GM21529 (cell line): Measurements from ENCODE around the gene TSNAXIP1.
"Not testable (repeated sequence)": the region's sequence is repeated elsewhere in the genome, so short reads cannot be mapped to it uniquely, and the experiment has no call there.

Experiments
- ATAC-seq: cut with Tn5 transposase; IDR thresholded peaks from one replicate; pipeline ENCODE4 v1.9.1; 2021; ENCODE audit not compliant: unreplicated experiment

The TSNAXIP1 gene

DNA sequence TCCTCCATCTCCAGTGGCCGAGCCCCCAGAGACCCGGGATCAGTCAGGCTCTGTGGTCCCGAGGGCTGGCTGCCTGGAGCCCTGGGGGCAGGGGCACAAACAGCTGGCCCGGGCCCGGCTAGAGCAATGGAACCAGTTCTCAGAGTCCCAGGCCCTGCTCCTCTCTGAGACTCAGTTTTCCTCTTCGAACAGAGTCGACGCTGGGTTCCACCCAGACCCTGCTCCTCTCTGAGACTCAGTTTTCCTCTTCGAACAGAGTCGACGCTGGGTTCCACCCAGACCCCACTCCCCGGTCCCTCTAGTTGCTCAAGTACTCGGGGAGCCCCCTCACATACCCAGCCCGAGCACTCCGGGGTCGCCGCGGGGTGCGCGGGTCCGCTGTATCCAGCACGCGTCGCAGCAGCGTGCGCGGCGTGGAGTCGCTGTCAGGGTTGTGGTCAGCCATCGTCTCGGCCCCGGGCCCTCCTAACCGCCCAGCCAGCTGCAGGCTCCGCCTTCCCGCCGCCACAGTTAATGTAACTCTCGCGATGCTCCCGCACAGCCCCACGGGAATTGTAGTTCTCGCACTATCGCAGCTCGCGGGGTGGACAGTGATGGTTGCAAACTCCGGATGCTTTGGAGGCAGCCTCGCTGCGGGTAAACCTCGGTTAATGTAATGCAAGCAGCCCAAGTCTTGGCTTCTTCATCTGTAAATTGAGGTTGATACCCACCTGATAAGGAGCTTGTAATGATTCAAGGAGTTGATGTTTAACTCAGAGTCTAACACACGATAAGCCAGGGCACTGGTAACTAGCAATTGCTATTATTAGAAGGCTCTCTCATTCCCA, 26.9 kb downstream of the TSNAXIP1 start:
- ATAC-seq, result peak; percentile 96

DNA sequence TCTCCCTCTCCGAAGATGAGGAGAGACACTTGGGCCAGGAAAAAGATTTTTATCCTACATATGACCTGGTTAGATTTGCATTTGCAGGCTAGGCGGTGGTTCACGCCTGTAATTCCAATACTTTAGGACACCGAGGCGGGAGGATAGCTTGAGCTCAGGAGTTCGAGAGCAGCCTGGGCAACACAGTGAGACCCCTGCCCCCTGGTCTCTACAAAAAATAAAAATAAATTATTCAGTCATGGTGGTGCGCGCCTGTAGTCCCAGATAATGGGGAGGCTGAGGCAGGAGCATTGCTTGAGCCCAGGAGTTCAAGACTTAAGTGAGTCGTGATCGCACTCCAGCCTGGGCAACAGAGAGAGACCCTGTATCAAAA, 27.5 kb downstream of the TSNAXIP1 start:
- no peak for ATAC-seq

GRCh38 chr16:67837190-67837589, 30.5 kb downstream of the TSNAXIP1 start:
- ATAC-seq, result not testable (repeated sequence)

DNA sequence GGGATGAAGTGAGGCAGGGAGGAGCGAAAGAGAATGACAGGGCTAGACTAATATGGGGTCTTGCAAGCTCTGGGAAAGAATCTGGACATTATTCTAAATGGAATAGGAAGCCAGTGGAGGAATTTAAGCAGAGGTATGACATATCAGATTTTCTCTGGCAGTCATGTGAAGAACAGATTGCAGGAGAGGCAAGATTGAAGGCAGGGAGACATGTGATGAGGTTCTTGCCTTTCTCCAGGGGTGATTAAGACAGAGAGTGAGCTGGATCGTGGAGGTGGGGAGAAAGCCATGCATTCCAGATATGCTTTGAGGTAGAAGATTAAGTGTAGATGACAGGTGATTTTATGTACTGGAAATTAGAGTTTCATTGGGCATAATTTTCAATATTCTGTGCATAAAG, 31.1 kb downstream of the TSNAXIP1 start:
- ATAC-seq, result no peak

DNA sequence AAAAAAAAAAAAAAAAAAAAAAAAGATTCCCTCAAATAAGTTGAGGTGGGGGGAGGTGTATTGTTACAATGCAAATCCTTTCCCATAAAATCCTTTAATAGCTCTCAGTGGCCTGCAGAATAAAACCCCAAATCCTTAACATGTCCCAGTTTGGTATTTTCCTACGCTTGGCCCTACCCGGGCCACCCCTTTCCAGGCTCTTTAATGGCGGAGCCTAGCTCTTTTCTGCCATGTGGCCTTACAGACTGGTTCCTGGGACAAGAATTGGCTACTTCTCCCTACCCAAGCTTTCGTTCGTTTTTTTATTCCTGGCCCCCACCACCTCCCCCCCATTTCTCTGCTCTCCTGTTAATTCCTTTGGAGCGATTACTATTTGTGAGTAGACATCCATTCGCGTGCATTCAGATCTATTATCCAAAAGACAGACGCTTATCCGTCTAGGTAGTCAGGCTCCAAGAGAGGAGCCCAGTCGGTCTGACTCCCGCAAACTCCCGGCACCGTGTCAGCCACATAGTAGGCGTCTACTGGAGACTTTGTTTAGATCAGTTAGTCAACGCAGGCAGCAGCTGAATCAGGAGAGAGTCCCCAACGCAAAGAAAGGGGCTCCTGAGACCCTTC, 34.6 kb downstream of the TSNAXIP1 start:
- ATAC-seq, result no peak

GRCh38 chr16:67841816-67842508, 35.3 kb downstream of the TSNAXIP1 start, which contains the start of gene THAP11:
Gene THAP11, plus strand, starts transcription at chr16:67842320. Its CDS starts 235 bp downstream, at chr16:67842555.
- peak; percentile 45 for ATAC-seq

DNA sequence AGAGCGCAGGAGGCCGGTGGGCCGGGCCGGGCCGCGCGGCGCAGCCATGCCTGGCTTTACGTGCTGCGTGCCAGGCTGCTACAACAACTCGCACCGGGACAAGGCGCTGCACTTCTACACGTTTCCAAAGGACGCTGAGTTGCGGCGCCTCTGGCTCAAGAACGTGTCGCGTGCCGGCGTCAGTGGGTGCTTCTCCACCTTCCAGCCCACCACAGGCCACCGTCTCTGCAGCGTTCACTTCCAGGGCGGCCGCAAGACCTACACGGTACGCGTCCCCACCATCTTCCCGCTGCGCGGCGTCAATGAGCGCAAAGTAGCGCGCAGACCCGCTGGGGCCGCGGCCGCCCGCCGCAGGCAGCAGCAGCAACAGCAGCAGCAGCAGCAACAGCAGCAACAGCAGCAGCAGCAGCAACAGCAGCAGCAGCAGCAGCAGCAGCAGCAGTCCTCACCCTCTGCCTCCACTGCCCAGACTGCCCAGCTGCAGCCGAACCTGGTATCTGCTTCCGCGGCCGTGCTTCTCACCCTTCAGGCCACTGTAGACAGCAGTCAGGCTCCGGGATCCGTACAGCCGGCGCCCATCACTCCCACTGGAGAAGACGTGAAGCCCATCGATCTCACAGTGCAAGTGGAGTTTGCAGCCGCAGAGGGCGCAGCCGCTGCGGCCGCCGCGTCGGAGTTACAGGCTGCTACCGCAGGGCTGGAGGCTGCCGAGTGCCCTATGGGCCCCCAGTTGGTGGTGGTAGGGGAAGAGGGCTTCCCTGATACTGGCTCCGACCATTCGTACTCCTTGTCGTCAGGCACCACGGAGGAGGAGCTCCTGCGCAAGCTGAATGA, 36.0 kb downstream of the TSNAXIP1 start:
- peak; percentile 7 for ATAC-seq

- no peak for ATAC-seq
Observed at GRCh38 chr16:67843343-67843765, 36.7 kb downstream of the TSNAXIP1 start.

DNA sequence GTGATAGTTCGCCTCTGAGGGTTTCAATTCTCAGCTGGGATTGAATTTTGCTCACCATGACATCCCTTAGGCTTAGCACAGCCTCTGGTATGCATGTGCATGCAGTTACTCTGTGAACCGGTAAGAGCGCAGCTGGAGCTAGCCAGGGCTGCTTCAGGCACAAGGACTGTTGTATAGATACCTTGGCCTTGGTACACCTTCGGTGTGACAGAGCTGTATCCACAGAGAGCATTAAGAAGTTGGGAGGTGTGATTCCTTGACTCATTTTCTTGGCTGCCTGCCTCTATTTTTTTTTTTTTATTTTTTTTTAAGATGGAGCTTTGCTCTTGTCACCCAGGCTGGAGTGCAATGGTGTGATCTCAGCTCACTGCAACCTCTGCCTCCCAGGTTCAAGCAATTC, 37.8 kb downstream of the TSNAXIP1 start:
- ATAC-seq, result no peak

DNA sequence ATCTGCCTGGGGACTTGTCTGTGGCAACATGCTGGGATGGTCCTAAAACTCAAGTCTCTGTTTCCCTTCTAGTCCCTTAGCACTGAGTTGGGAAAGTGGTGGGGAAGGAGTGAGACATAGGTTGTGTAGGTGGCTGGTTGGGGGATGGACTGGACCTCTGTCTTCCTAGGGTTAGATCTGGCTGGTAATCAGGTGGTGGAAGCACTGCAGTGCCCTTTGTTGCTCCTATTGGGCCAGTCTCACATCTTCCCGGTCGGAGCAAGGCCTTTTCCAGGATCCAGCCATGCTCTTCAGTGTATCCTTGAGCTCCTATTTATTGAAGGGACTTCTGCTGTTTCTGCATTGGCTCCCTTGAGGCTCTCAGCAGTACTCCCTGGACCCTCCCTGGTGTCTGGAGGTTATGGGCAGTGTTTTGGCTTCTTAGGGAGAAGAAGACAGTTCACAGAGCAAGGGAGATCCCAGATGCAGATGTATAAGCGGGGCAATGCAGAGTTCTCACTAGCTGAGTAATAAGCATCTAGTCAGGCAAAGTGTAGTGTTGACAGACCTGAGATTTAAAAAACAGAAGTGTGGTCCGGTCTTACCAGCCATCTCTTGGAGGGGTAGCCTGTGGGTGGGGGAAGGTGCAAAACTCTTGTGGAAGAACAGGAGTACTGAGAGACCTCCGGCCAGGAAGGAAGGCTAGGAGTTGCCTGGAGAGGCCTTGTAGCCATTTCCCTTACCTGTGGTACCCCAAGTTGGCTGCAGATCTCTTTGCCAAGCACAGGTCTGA, 38.8 kb downstream of the TSNAXIP1 start:
- no peak for ATAC-seq

DNA sequence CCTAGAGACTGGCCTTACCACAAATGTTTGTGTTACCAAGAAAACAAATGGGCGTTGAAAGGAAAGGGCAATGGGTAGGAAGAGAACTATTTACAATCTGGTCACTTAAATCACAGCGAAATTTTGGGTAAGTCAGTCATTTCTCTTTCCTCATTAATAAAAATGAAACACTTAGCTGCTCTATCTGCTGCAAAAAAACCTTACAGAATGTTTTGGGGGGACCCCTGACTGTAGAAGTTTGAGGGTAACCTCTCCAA, 39.3 kb downstream of the TSNAXIP1 start:
- ATAC-seq, result no peak

DNA sequence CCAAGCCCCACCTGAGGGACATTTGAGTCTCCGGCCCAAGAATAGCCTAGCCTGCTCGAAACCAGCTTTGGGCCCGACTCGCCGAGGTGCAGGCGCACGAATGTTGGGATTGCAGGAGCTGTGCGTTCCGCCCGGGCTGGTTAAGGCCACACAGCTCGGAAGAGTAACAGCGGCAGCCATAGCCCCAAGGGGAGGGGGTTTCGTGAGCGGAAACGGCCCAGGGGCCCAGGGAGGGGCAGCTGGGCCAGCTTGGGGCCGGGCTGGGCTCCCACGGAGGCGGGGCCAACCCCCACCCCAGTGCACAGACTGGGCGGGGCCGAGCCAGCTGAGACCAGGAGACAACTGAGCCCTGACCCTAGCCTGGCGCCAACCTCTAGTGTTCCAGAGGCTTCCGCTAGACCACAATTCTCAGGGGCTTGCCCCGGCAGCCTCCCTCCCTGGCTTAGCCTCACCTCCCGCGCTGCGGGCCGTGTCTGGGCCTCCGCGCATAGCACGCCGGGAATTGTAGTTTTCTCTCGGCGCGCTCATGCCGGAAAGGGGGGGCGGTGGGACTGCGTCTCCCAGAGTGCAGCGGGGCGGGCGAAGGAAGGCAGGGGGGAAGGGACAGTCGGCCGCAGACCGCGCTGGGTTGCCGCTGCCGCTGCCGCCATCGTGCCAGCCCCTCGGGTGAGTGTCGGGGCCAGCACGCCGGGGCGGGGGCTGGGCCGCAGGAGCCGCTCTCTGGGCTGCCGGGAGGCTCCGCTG, 39.8 kb downstream of the TSNAXIP1 start, which contains the start of gene NUTF2:
NUTF2 (plus strand) TSS at position 614 of the 744 bp plus-strand sequence. CDS start 18,198 bp downstream, outside the sequence.
- ATAC-seq, result peak; percentile 56

DNA sequence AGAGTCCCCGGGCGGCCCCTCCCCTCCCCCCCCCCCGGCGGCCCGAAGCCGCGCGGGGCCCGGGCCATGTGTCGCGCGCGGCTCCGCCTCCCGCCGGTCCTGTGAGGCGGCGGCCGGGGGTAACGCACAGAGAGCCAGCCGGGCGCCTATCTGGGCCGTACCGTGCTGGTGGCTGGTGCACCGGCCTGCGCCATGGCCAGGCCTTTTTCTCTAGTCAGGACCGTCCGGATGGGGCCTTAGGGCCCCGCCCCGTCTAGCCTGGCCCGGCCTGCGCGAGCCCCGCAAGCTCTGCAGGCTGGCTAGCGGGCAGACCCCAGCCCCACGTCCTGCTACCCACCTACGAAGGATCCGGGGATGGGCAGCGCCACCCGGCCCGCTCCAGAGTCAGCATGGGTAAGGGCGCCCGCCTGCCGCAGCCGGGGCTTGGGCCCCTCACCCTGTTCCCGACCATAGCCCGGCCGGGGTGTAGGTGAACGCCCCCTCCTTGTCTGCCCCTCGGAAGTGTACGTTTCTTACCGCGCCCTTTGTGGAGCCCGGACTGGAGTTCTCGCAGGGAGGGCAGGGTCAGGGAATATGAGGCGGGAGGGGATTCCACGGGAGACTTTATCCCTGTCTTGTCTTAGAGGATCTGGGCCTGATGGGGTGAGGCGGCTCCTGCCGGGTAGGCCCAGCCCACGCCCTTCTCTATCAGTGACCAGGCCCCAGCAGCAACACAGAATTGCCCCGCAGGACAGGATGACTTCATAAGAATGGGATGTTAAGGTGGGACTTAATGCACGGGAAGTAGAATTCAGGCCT, 40.6 kb downstream of the TSNAXIP1 start, which contains the start of gene CENPT:
CENPT (minus strand) TSS at position 630 of the 798 bp plus-strand sequence. CDS start 13,834 bp downstream, outside the sequence.
- peak; percentile 42 for ATAC-seq

- no peak for ATAC-seq
Observed at GRCh38 chr16:67848118-67848517, 41.4 kb downstream of the TSNAXIP1 start.

DNA sequence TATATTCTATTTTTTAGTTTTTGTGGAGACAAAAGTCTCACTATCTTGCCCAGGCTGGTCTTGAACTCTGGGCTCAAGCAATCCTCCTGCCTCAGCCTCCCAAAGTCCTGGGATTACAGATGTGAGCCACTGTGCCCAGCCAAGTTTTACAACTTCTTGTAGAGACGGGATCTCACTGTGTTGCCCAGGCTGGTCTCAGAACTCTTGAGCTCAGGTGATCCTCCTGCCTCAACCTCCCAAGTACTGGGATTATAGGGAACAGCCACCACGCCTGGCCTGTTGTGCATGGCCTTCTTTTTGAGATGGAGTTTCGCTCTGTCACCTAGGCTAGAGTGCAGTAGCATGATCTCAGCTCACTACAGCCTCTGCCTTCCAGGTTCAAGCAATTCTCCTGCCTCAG, 47.0 kb downstream of the TSNAXIP1 start:
- ATAC-seq, result no peak

- ATAC-seq, result no peak
Observed at GRCh38 chr16:67855789-67856188, 49.1 kb downstream of the TSNAXIP1 start.

DNA sequence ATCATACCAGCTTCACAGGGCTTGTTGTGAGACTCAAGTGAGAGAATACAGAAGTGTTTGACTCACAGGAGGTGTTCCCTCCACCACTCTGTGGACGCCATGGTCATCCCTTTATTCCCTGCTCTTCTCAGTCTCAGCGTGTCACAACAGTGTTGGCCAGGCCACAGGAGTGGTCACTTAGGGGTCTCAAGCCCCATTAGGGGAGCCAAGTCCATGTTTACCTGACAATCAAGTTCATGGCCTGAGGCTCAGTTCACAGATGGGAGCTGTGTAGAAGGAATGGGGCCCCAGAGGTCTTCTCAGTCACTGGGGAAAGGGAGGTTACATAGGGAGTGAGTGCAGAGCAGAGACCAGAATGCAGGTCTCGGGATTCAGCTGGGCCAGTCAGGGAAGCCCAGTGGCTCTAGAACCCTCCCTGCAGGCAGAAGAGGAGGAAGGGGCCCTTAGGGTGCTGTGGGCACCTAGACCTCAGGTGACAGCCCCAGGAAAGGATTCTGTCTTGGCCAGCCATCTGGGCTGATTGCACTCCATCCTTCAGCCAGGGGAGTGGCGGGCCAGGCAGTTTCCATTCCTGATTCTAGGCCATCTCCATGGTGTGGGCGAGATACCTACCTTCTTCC, 50.3 kb downstream of the TSNAXIP1 start:
- no peak for ATAC-seq

DNA sequence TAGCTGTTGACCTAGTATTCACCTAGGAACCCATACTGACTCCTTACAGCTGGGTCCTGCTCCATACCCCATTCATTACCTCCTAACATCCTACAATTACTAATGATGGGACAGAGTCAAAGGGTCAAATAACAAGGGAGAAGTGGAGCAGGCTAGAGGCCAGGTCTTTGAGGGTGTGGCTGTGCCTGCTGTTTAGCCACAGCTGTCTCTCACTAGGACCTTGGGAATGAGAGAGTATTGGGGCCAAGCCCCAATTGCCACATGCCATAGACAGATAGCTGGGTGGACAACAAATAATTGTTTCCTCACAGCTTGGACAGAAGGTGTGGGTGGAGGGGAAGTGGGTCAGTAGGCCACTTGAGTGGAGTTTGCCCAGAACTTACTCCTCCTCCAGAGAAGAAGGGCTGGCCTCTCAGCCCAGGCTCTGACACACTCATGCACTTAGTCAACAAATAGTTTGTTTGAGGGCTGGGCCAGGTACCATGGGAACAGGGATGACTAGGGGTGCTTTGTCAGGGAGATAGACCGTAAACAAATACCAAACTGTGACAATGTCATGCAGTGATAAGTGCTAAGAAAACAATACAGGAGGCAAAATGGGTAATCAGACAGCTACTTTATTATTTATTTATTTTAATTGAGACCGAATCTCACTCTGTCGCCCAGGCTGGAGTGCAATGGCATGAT, 51.0 kb downstream of the TSNAXIP1 start:
- ATAC-seq, result no peak
